GM23338 (cell line): Measurements from ENCODE around the gene SLIT1. TPM values are rescaled to one million over a fixed set of nuclear protein-coding genes. Genes with fewer than 3 reads are reported as not detected.

Experiments
- ATAC-seq: fragments of 200-7000 bp; cut with Tn5 transposase; 3 replicates; pipeline ENCODE4 v1.9.1; 2020
- DNase-seq: peaks from one replicate; pipeline ENCODE4 v3.0.0-alpha.2; 2015; ENCODE audit warnings: low spot score
- H2AFZ ChIP-seq: fragments of 200-600 bp; sonication (generic); 2 replicates; pipeline ENCODE4 v1.8.0; 2016; ENCODE audit warnings: antibody characterized with exemption, mild to moderate bottlenecking, moderate library complexity
- H3F3A ChIP-seq: fragments of 200-600 bp; sonication (generic); replicated peaks from 2 replicates; pipeline ENCODE4 v1.8.0; 2017; ENCODE audit warnings: antibody characterized with exemption, mixed run types, low read depth
- H3K27ac ChIP-seq: fragments of 200-600 bp; sonication (generic); 2 replicates; pipeline ENCODE4 v1.6.1; 2016; ENCODE audit warnings: low read depth
- H3K27me3 ChIP-seq: fragments of 200-600 bp; sonication (generic); 2 replicates; pipeline ENCODE4 v1.8.0; 2016; ENCODE audit warnings: mild to moderate bottlenecking, mixed run types, moderate library complexity; ENCODE audit not compliant: insufficient read depth
- H3K36me3 ChIP-seq: fragments of 200-600 bp; sonication (generic); 2 replicates; pipeline ENCODE4 v1.8.0; 2016; ENCODE audit warnings: mild to moderate bottlenecking; ENCODE audit not compliant: insufficient read depth
- H3K4me1 ChIP-seq: fragments of 200-600 bp; sonication (generic); 2 replicates; pipeline ENCODE4 v1.8.0; 2016; ENCODE audit warnings: mild to moderate bottlenecking, moderate library complexity; ENCODE audit not compliant: insufficient read depth
- H3K4me2 ChIP-seq: fragments of 200-600 bp; sonication (generic); 2 replicates; pipeline ENCODE4 v1.7.1; 2017; ENCODE audit warnings: mixed run types
- H3K4me3 ChIP-seq: fragments of 200-600 bp; sonication (generic); 2 replicates; pipeline ENCODE4 v1.6.1; 2016; ENCODE audit warnings: mixed run types
- H3K79me2 ChIP-seq: fragments of 200-600 bp; sonication (generic); replicated peaks from 2 replicates; pipeline ENCODE4 v1.8.0; 2017; ENCODE audit warnings: mild to moderate bottlenecking; ENCODE audit not compliant: insufficient read depth
- H3K9me2 ChIP-seq: fragments of 200-600 bp; sonication (generic); 2 replicates; pipeline ENCODE4 v1.8.0; 2017; ENCODE audit not compliant: insufficient read depth
- H4K20me1 ChIP-seq: fragments of 200-600 bp; sonication (generic); replicated peaks from 2 replicates; pipeline ENCODE4 v1.8.0; 2017; ENCODE audit warnings: mild to moderate bottlenecking; ENCODE audit not compliant: insufficient read depth
- H3K27ac Mint-ChIP-seq: 2 replicates; pipeline ENCODE4 v1.8.0; 2020; ENCODE audit warnings: inconsistent platforms, mild to moderate bottlenecking, moderate library complexity, mixed read lengths
- H3K27me3 Mint-ChIP-seq: 3 replicates; pipeline ENCODE4 v1.8.0; 2022; ENCODE audit warnings: low read depth, mild to moderate bottlenecking, moderate library complexity, mixed read lengths, inconsistent platforms; ENCODE audit not compliant: insufficient read depth, poor library complexity
- H3K36me3 Mint-ChIP-seq: 3 replicates; pipeline ENCODE4 v1.8.0; 2021; ENCODE audit warnings: low read depth, mild to moderate bottlenecking, inconsistent platforms, moderate library complexity, mixed read lengths
- H3K4me1 Mint-ChIP-seq: 3 replicates; pipeline ENCODE4 v1.8.0; 2020; ENCODE audit warnings: mild to moderate bottlenecking, inconsistent platforms, mixed read lengths
- H3K4me3 Mint-ChIP-seq: 3 replicates; pipeline ENCODE4 v1.8.0; 2021; ENCODE audit warnings: moderate library complexity, mild to moderate bottlenecking, inconsistent platforms, mixed read lengths
- H3K9me3 Mint-ChIP-seq: 3 replicates; pipeline ENCODE4 v1.8.0; 2020; ENCODE audit warnings: moderate library complexity, mild to moderate bottlenecking, inconsistent platforms, mixed read lengths
- CREB1 ChIP-seq: fragments of 250-450 bp; sonication (Bioruptor Pico); IDR thresholded peaks from 2 replicates; pipeline ENCODE4 v1.5.0; 2020; ENCODE audit warnings: low read depth, mild to moderate bottlenecking, moderate library complexity
- ETS1 ChIP-seq: IDR thresholded peaks from 2 replicates; pipeline ENCODE4 v1.6.1; 2016; ENCODE audit warnings: antibody characterized with exemption
- EZH2 ChIP-seq: fragments of 200-600 bp; sonication (generic); IDR thresholded peaks from one replicate; pipeline ENCODE4 v1.8.0; 2017; ENCODE audit warnings: antibody characterized with exemption, mild to moderate bottlenecking, low read depth; ENCODE audit not compliant: unreplicated experiment
- EZH2phosphoT487 ChIP-seq: fragments of 200-600 bp; sonication (generic); IDR thresholded peaks from one replicate; pipeline ENCODE4 v1.8.1; 2018; ENCODE audit warnings: antibody characterized with exemption; ENCODE audit not compliant: unreplicated experiment
- JUNB ChIP-seq: IDR thresholded peaks from one replicate; pipeline ENCODE4 v1.6.1; 2016; ENCODE audit warnings: antibody characterized with exemption; ENCODE audit not compliant: unreplicated experiment
- NANOG ChIP-seq: IDR thresholded peaks from 2 replicates; pipeline ENCODE4 v1.6.1; 2016; ENCODE audit warnings: antibody characterized with exemption, borderline replicate concordance
- POLR2AphosphoS5 ChIP-seq: IDR thresholded peaks from 2 replicates; pipeline ENCODE4 v1.6.1; 2016; ENCODE audit warnings: antibody characterized with exemption, low read depth
- REST ChIP-seq: IDR thresholded peaks from one replicate; pipeline ENCODE4 v1.6.1; 2018; ENCODE audit warnings: antibody characterized with exemption; ENCODE audit not compliant: unreplicated experiment
- STAT1 ChIP-seq: IDR thresholded peaks from one replicate; pipeline ENCODE4 v1.6.1; 2016; ENCODE audit warnings: antibody characterized with exemption; ENCODE audit not compliant: unreplicated experiment
- ZNF114 ChIP-seq: fragments of 250-450 bp; sonication (Bioruptor Pico); IDR thresholded peaks from 2 replicates; pipeline ENCODE4 v1.5.0; 2020; ENCODE audit warnings: mild to moderate bottlenecking, moderate library complexity
- ZNF331 ChIP-seq: fragments of 250-450 bp; sonication (Bioruptor Pico); IDR thresholded peaks from 2 replicates; pipeline ENCODE4 v1.5.0; 2020; ENCODE audit warnings: low read depth, mild to moderate bottlenecking, moderate library complexity
- ZNF462 ChIP-seq: fragments of 250-450 bp; sonication (Bioruptor Pico); IDR thresholded peaks from 2 replicates; pipeline ENCODE4 v1.5.0; 2020; ENCODE audit warnings: mild to moderate bottlenecking, moderate library complexity
- polyA plus RNA-seq: library from polyadenylated mRNA; unstranded; fragments of >200 nt; fragmentation: Nextera tagmentation; extraction: Ambion mirVana; gene quantifications from 2 replicates; pipeline ENCODE4 v1.2.1, GENCODE V29; 2016
- total RNA-seq: library from RNA; depleted of rRNA; stranded (reverse); fragments of >200 nt; shearing (Covaris generic); gene quantifications from 2 replicates; pipeline ENCODE4 v1.2.3, GENCODE V29; 2014
- TF ChIP-seq, protein P1 (sequence below), 2 experiments: fragments of 200-600 bp in 1 of 2; sonication (generic) in 1 of 2; conservative IDR thresholded peaks; 2 replicates each; pipeline versions ENCODE4 v1.5.1 to v1.6.1; 2016 to 2017; ENCODE audit warnings: antibody characterized with exemption in 2 of 2, low read depth in 2 of 2, mild to moderate bottlenecking in 2 of 2, moderate library complexity in 1 of 2

SLIT1 gene
- total and polyA plus RNA-seq, 2 experiments from 2014 or later = 0.76 to 1.7 TPM

- H3K27ac ChIP-seq = no peak overlapping the region
- TF ChIP-seq CREB1 (CRISPR knock-in tag) (no peak), EZH2phosphoT487 (no peak), ETS1 (no peak), POLR2AphosphoS5 (no peak), EZH2 (no peak), REST (no peak), ZNF114 (no peak), JUNB (no peak), STAT1 (no peak), ZNF331 (CRISPR knock-in tag) (no peak), NANOG (no peak), ZNF462 (CRISPR knock-in tag) (no peak)
- TF ChIP-seq, protein P1, sequence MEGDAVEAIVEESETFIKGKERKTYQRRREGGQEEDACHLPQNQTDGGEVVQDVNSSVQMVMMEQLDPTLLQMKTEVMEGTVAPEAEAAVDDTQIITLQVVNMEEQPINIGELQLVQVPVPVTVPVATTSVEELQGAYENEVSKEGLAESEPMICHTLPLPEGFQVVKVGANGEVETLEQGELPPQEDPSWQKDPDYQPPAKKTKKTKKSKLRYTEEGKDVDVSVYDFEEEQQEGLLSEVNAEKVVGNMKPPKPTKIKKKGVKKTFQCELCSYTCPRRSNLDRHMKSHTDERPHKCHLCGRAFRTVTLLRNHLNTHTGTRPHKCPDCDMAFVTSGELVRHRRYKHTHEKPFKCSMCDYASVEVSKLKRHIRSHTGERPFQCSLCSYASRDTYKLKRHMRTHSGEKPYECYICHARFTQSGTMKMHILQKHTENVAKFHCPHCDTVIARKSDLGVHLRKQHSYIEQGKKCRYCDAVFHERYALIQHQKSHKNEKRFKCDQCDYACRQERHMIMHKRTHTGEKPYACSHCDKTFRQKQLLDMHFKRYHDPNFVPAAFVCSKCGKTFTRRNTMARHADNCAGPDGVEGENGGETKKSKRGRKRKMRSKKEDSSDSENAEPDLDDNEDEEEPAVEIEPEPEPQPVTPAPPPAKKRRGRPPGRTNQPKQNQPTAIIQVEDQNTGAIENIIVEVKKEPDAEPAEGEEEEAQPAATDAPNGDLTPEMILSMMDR (conservative IDR thresholded peaks at IDR 0.05; ENCODE audit: low read depth in 2 of 2) = no peak
- no peaks in the 10 kb centered on the region for H3K36me3 ChIP-seq
- no peak overlapping the region for H3K4me2 ChIP-seq
- no peaks in the 10 kb centered on the region for H3K4me1 ChIP-seq
- Mint-ChIP-seq H3K4me3 (no peak overlapping the region), H3K27me3 (peaks cover 5% of the 10 kb centered on the region), H3K4me1 (peaks cover 23% of the 10 kb centered on the region), H3K27ac (no peak overlapping the region; the same call in 1 of the 2 replicates), H3K36me3 (no peaks in the 10 kb centered on the region), H3K9me3 (no peaks in the 10 kb centered on the region)
- ATAC-seq = no peak
- no peaks in the 10 kb centered on the region for H3K27me3 ChIP-seq
- H3F3A ChIP-seq = no peaks in the 10 kb centered on the region
- no peak for DNase-seq
- H3K4me3 ChIP-seq = no peak overlapping the region
- no peak overlapping the region for H2AFZ ChIP-seq
- no peaks in the 10 kb centered on the region for H3K9me2 ChIP-seq
- no peaks in the 10 kb centered on the region for H3K79me2 ChIP-seq
- no peaks in the 10 kb centered on the region for H4K20me1 ChIP-seq
These were observed 134.7 kb downstream of the SLIT1 start for GRCh38 chr10:97050956-97051496.
